Activated B cell treated with CpG ODN at 0.5 μM for 24 hours (primary cell): Measurements from ENCODE around the gene HOXD12. TPM values are rescaled to one million over a fixed set of nuclear protein-coding genes. Genes with fewer than 3 reads are reported as not detected.

Experiments
- ATAC-seq: fragments of 200-7000 bp; cut with Tn5 transposase; one replicate; pipeline ENCODE4 v1.10.0; 2021; ENCODE audit warnings: low read depth, mild to moderate bottlenecking, moderate library complexity
- CTCF ChIA-PET: fragments of 350-600 bp; sonication (Branson Sonifier 250); formaldehyde crosslinking; loops from one replicate; lab custom pipeline; 2021; ENCODE audit warnings: antibody characterized with exemption; lab: Charles Lee
- POLR2A ChIA-PET: fragments of 350-600 bp; sonication (Branson Sonifier 250); formaldehyde crosslinking; loops from one replicate; lab custom pipeline; 2021; ENCODE audit warnings: antibody characterized with exemption; lab: Charles Lee
- DNase-seq: peaks from one replicate; pipeline ENCODE4 v3.0.0; 2022
- H3K27ac Mint-ChIP-seq: one replicate; pipeline ENCODE4 v1.8.0; 2020; ENCODE audit warnings: mixed read lengths
- H3K27me3 Mint-ChIP-seq: one replicate; pipeline ENCODE4 v1.8.0; 2021; ENCODE audit warnings: mixed read lengths
- H3K36me3 Mint-ChIP-seq: one replicate; pipeline ENCODE4 v1.8.0; 2021; ENCODE audit warnings: low read depth, mixed read lengths
- H3K4me1 Mint-ChIP-seq: one replicate; pipeline ENCODE4 v1.8.0; 2021; ENCODE audit warnings: mixed read lengths
- H3K4me3 Mint-ChIP-seq: one replicate; pipeline ENCODE4 v1.8.0; 2020; ENCODE audit warnings: mild to moderate bottlenecking, mixed read lengths
- H3K9me3 Mint-ChIP-seq: one replicate; pipeline ENCODE4 v1.8.0; 2020; ENCODE audit warnings: mixed read lengths
- intact Hi-C: fragments of 100-400 bp; cut with micrococcal nuclease; formaldehyde crosslinking; loops from one replicate; pipeline ENCODE4 v1.15.1; 2024
- total RNA-seq: library from RNA; stranded (reverse); gene quantifications from 2 replicates; pipeline ENCODE4 v1.2.3, GENCODE V29; 2022
- TF ChIP-seq, protein P1 (sequence below): fragments of 200-600 bp; IDR thresholded peaks from one replicate; pipeline ENCODE4 v1.8.0; 2022; ENCODE audit warnings: antibody characterized with exemption, mild to moderate bottlenecking

HOXD12 gene
- total RNA-seq, 1 donor from 2014 or later: not detected

GRCh38 chr2:176147800-176148496 lies 48.4 kb downstream of the HOXD12 start:
- intact Hi-C loops: no loop called here
- Mint-ChIP-seq H3K27ac (no peak overlapping the region), H3K4me1 (no peaks in the 10 kb centered on the region), H3K9me3 (no peaks in the 10 kb centered on the region), H3K4me3 (no peak overlapping the region), H3K27me3 (peaks cover 77% of the 10 kb centered on the region), H3K36me3 (no peaks in the 10 kb centered on the region)
- ATAC-seq (no peak), DNase-seq (no peak)
- POLR2A ChIA-PET: no interaction called here
- CTCF ChIA-PET: no interaction called here
- TF ChIP-seq, protein P1, sequence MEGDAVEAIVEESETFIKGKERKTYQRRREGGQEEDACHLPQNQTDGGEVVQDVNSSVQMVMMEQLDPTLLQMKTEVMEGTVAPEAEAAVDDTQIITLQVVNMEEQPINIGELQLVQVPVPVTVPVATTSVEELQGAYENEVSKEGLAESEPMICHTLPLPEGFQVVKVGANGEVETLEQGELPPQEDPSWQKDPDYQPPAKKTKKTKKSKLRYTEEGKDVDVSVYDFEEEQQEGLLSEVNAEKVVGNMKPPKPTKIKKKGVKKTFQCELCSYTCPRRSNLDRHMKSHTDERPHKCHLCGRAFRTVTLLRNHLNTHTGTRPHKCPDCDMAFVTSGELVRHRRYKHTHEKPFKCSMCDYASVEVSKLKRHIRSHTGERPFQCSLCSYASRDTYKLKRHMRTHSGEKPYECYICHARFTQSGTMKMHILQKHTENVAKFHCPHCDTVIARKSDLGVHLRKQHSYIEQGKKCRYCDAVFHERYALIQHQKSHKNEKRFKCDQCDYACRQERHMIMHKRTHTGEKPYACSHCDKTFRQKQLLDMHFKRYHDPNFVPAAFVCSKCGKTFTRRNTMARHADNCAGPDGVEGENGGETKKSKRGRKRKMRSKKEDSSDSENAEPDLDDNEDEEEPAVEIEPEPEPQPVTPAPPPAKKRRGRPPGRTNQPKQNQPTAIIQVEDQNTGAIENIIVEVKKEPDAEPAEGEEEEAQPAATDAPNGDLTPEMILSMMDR: no peak

- H3K4me1 Mint-ChIP-seq: no peaks in the 10 kb centered on the region
- no peaks in the 10 kb centered on the region for H3K9me3 Mint-ChIP-seq
- H3K4me3 Mint-ChIP-seq: no peak overlapping the region
- ATAC-seq: no peak
- H3K27ac Mint-ChIP-seq: no peak overlapping the region
- peaks cover 70% of the 10 kb centered on the region for H3K27me3 Mint-ChIP-seq
- ChIA-PET POLR2A (no interaction called here), CTCF (no interaction called here)
- no peaks in the 10 kb centered on the region for H3K36me3 Mint-ChIP-seq
- intact Hi-C loops: no loop called here
- no peak for DNase-seq
- TF ChIP-seq, protein P1: no peak
Measured at GRCh38 chr2:176148751-176149421, 49.3 kb downstream of the HOXD12 start.

DNA sequence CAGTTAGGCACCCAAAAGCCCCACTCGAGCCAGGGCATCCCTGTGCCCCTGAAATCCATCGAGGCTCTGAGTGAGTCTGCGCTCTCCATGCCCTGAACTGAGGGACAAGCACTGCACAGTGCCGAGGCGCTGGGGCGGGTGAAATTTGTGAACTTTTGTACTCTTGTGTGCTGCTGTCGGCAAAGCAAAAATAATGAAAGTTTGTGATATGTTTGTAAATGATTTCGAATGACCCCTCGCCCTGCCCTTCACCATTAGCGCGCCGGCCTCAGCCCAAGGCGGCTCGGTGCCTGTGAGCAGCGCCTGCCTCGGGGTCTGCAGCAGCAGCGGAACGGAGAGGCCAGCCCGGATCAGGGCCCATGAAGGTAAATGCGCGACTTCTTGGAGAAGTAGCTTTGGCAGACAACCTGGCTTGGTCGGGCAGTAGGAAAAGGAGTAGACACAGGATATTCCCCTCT lies 49.9 kb downstream of the HOXD12 start:
- no peaks in the 10 kb centered on the region for H3K9me3 Mint-ChIP-seq
- H3K4me1 Mint-ChIP-seq: no peaks in the 10 kb centered on the region
- no peak overlapping the region for H3K27ac Mint-ChIP-seq
- TF ChIP-seq, protein P1: no peak
- H3K4me3 Mint-ChIP-seq: no peak overlapping the region
- DNase-seq (no peak), ATAC-seq (no peak)
- H3K27me3 Mint-ChIP-seq: peaks cover 71% of the 10 kb centered on the region
- CTCF ChIA-PET: no interaction called here
- intact Hi-C loops: no loop called here
- POLR2A ChIA-PET: no interaction called here
- no peaks in the 10 kb centered on the region for H3K36me3 Mint-ChIP-seq

DNA sequence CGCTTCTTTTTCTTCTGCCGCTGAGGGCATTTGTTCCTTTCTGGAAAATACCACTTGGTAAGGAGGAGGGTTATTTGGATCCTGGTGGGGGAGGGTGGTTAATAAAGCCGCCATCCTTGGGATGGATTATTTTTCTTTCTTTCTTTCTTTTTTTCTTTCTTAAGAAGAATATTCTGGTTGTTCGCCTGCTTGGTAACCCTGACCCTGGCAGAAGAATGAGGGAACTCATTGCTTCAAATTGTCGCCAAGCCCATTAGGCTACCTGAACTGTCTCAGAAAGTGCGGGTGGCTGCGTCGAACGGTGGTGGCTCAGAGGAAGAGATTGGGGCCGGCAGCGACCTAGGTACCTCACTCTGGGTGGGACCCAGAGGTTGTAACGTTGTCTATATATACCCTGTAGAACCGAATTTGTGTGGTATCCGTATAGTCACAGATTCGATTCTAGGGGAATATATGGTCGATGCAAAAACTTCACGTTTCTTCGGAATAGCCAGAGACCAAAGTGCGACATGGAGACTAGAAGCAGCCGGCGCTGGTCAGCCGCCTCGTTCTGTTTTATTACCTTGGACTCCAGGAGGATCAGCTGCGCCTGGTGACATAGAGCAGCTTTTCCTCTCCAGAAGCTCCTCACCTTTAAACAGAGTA lies 50.5 kb downstream of the HOXD12 start:
- H3K9me3 Mint-ChIP-seq: no peaks in the 10 kb centered on the region
- ATAC-seq (no peak), DNase-seq (no peak)
- intact Hi-C loops: no loop called here
- TF ChIP-seq, protein P1: no peak
- no peaks in the 10 kb centered on the region for H3K4me1 Mint-ChIP-seq
- POLR2A ChIA-PET: no interaction called here
- no peak overlapping the region for H3K27ac Mint-ChIP-seq
- H3K4me3 Mint-ChIP-seq: no peak overlapping the region
- no peaks in the 10 kb centered on the region for H3K36me3 Mint-ChIP-seq
- peaks cover 70% of the 10 kb centered on the region for H3K27me3 Mint-ChIP-seq
- CTCF ChIA-PET: no interaction called here
